Measurements from ENCODE around the gene TIPARP. TPM values are rescaled to one million over a fixed set of nuclear protein-coding genes. Genes with fewer than 3 reads are reported as not detected.
A peak's percentile ranks its signal among the peaks of the same experiment; 100 is the strongest.

Gene TIPARP
- total RNA-seq, 4 donors from 2014 or later = 41.7 to 115 (median 65.3) TPM

GRCh38 chr3:156681002-156681401, 6.6 kb downstream of the TIPARP start:
- H3K4me1 ChIP-seq = peaks cover 0 to 92% (median 32%) of the 10 kb centered on the region in 4 donors

DNA sequence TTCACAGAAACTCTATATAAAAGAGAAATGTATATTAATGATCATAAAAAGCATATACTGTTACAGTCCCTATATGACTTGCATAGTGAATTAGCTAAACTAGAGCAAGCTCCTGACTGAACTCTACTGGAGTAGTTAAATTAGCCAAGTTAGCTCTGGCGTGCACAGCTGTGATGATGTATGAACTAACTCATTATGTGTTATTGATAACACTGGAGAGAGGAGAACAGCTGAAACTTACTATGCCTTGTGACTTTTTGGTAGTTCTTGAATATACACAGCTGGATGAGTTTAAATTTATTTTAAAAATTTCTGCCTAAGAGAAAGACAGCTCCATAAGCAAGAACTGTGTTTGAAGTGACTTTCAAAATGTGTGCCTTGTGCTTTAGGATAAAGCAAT, 8.1 kb downstream of the TIPARP start:
- DNase-seq (ENCODE audit: low spot score in 2 of 2) = no peak
- no peak for TF ChIP-seq EP300 (IDR thresholded peaks at IDR 0.05)
- TF ChIP-seq POLR2A (IDR thresholded peaks at IDR 0.05) = no peak
- TF ChIP-seq CTCF (IDR thresholded peaks at IDR 0.05) = no peak
- Histone ChIP-seq H3K27me3 (no peaks in the 10 kb centered on the region), H3K4me1 (peaks cover 0 to 99% (median 37%) of the 10 kb centered on the region in 4 donors), H3K4me3 (no peak overlapping the region), H3K9me3 (no peaks in the 10 kb centered on the region), H3K36me3 (peaks cover 0 to 26% (median 0%) of the 10 kb centered on the region in 3 donors), H3K27ac (no peak overlapping the region)
- 66 to 67% methylated on average over 1 of the region's 1 CpG for WGBS, 2 donors

More at GRCh38 chr3:156681002-156681401, 6.6 kb downstream of the TIPARP start:
- no peak for DNase-seq (ENCODE audit: low spot score in 2 of 2)
- no peaks in the 10 kb centered on the region for H3K27me3 ChIP-seq
- 61 to 73% methylated on average over 4 of the region's 4 CpGs for WGBS, 2 donors
- no peaks in the 10 kb centered on the region for H3K9me3 ChIP-seq
- peaks cover 0 to 26% (median 0%) of the 10 kb centered on the region in 3 donors for H3K36me3 ChIP-seq
- no peak overlapping the region for H3K27ac ChIP-seq
- H3K4me3 ChIP-seq = peak overlapping the region in 1 of 4 donors; percentile 84
- TF ChIP-seq CTCF (IDR thresholded peaks at IDR 0.05) (no peak), EP300 (IDR thresholded peaks at IDR 0.05) (peak in 1 of 2 donors; percentile 40), POLR2A (IDR thresholded peaks at IDR 0.05) (no peak)

DNA sequence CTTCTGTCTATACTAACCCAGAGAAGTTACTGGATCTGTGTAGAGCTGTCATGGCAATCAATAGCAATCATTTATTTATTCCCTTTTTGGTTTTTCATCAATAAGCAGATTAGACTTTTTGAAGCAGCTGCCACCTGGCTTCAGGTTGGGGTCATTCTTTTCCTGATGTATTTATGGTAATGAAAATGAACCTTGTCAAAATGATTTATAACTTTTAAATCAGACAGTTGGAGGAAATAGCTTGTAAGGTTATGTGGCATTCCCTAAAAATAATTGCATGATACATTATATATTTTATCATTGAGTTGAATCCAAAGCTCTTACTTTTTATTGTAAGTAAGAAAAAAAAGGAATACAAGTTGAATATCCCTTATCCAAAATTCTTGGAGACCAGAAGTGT, 8.6 kb downstream of the TIPARP start:
- DNase-seq (ENCODE audit: low spot score in 2 of 2) = no peak
- Histone ChIP-seq H3K27ac (no peak overlapping the region), H3K9me3 (no peaks in the 10 kb centered on the region), H3K4me1 (peaks cover 0 to 99% (median 37%) of the 10 kb centered on the region in 4 donors), H3K36me3 (peaks cover 0 to 21% (median 0%) of the 10 kb centered on the region in 3 donors), H3K27me3 (no peaks in the 10 kb centered on the region), H3K4me3 (no peak overlapping the region)
- no peak for TF ChIP-seq POLR2A (IDR thresholded peaks at IDR 0.05)
- TF ChIP-seq EP300 (IDR thresholded peaks at IDR 0.05) = no peak
- TF ChIP-seq CTCF (IDR thresholded peaks at IDR 0.05) = no peak

DNA sequence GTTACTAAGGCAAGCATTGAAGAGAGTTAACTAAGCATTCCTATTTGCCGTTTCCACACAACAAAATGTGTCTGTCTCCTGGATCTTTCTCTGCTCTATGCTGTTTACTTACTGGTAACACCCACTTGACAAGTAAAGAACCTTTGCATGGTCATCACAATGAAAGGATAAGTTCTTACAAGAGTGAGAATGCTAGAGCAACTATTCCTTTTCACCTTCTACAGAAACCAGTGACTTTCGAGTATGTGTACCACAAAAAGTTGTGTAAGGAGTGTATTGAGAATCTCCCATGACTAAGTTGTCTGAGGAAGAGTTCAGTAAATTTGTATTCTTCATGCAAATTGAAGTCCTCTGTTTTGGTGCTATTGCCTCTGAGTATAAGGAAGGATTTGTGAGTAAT, 10.8 kb downstream of the TIPARP start:
- TF ChIP-seq POLR2A (IDR thresholded peaks at IDR 0.05) (no peak), CTCF (IDR thresholded peaks at IDR 0.05) (no peak), EP300 (IDR thresholded peaks at IDR 0.05) (no peak)
- WGBS, 2 donors = 70 to 78% methylated on average over 2 of the region's 2 CpGs
- no peak overlapping the region for H3K27ac ChIP-seq
- no peak overlapping the region for H3K4me3 ChIP-seq
- H3K27me3 ChIP-seq = no peaks in the 10 kb centered on the region
- H3K4me1 ChIP-seq = peaks cover 0 to 100% (median 43%) of the 10 kb centered on the region in 4 donors
- peaks cover 0 to 4% (median 0%) of the 10 kb centered on the region in 3 donors for H3K36me3 ChIP-seq
- no peak for DNase-seq (ENCODE audit: low spot score in 2 of 2)
- H3K9me3 ChIP-seq = no peaks in the 10 kb centered on the region

DNA sequence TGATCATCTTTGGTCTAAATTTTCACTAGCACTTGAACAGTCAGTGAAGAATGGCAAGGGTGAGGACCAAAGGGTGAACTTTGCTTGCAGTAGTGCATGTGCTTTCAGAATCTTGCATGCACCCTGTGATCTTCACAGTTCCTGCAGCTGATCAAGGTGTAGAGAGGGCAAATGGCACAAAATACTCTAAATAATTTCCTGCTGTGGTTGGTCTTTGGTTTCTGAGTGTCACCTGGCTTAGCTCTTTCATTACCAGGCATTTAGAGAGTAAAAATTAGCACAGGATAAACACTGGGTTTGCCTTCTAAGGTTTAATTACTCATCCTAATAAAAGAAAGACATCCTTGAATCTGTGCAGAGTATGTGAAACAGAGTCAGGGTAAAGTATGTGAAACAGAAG, 11.4 kb downstream of the TIPARP start:
- H3K36me3 ChIP-seq = no peaks in the 10 kb centered on the region
- DNase-seq (ENCODE audit: low spot score in 2 of 2) = no peak
- H3K27ac ChIP-seq = no peak overlapping the region
- H3K9me3 ChIP-seq = no peaks in the 10 kb centered on the region
- H3K27me3 ChIP-seq = no peaks in the 10 kb centered on the region
- H3K4me1 ChIP-seq = peaks cover 0 to 100% (median 42%) of the 10 kb centered on the region in 4 donors
- TF ChIP-seq POLR2A (IDR thresholded peaks at IDR 0.05) = no peak
- no peak for TF ChIP-seq CTCF (IDR thresholded peaks at IDR 0.05)
- TF ChIP-seq EP300 (IDR thresholded peaks at IDR 0.05) = no peak
- H3K4me3 ChIP-seq = no peak overlapping the region
